ENCODE measurements around the gene TMEM97. TPM values are rescaled to one million over a fixed set of nuclear protein-coding genes. Genes with fewer than 3 reads are reported as not detected.

The TMEM97 gene
- total and polyA plus RNA-seq, 4 donors, result 1.5 to 4.1 (median 2.1) TPM

DNA sequence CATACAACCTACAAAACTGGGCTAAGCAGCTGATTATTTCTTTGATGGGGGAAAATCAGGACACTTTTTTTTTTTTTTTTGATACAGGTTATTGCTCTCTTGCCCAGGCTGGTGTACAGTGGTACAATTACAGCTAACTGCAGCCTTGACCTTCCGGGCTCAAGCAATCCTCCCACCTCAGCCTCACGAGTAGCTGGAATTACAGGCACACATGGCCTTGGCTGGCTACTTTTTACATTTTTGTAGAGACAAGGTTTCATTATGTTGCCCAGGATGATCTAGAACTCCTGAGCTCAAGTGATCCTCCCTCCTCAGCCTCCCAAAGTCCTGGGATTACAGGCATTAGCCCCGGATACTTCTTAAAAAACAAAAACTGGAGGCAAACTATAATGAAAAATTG is 20.6 kb upstream of the TMEM97 start:
- no peak for DNase-seq
- 72 to 73% methylated on average over 3 of the region's 3 CpGs for WGBS, 2 donors
- intact Hi-C loops (cut with DNase I), result no loop called here
- no peaks in the 10 kb centered on the region for H3K4me1 ChIP-seq (ENCODE audit: control insufficient read depth in 1 of 2, insufficient read depth in 2 of 2, low read length in 2 of 2)
- no peaks in the 10 kb centered on the region for H3K36me3 ChIP-seq (ENCODE audit: control insufficient read depth in 1 of 2, insufficient read depth in 2 of 2, low read length in 1 of 2)
- H3K27me3 ChIP-seq (ENCODE audit: control insufficient read depth in 1 of 2, insufficient read depth in 2 of 2, low read length in 1 of 2), result no peaks in the 10 kb centered on the region
- no peaks in the 10 kb centered on the region for H3K9me3 ChIP-seq (ENCODE audit: control insufficient read depth, low read length)
- no peak for ATAC-seq (ENCODE audit: low FRiP score)
- H3K27ac ChIP-seq (ENCODE audit: low read depth in 1 of 2, low read length in 2 of 2), result no peak overlapping the region
- no peak overlapping the region for H3K4me3 ChIP-seq (ENCODE audit: low read length in 2 of 2)

DNA sequence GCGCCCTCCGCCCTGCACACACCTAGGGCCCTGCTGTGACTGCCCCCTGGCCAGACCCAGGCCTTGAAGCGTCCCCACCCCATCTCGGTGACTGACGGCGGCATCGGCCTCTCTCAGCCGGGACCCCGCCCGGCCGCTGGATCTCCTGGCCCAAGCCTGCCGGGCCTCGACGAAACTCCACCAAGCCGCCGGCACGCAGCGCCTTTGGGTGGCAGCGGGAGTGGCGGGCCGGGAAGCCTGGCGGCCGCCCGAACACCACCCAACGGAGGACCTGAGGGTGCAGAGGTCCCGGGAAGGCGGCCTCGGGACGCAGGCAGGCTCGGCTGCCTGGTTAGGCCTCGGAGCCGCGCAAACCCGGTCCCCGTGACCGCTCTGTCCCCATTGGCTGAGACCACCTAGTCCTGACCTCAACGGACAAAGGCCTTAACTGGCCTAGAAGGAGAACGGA is 12.0 kb upstream of the TMEM97 start:
- ATAC-seq (ENCODE audit: low FRiP score) (no peak), DNase-seq (peak in 1 of 2 donors; percentile 63)
- Histone ChIP-seq H3K9me3 (ENCODE audit: control insufficient read depth, low read length) (no peaks in the 10 kb centered on the region), H3K27me3 (ENCODE audit: control insufficient read depth in 1 of 2, insufficient read depth in 2 of 2, low read length in 1 of 2) (no peaks in the 10 kb centered on the region), H3K36me3 (ENCODE audit: control insufficient read depth in 1 of 2, insufficient read depth in 2 of 2, low read length in 1 of 2) (no peaks in the 10 kb centered on the region), H3K4me1 (ENCODE audit: control insufficient read depth in 1 of 2, insufficient read depth in 2 of 2, low read length in 2 of 2) (no peaks in the 10 kb centered on the region), H3K27ac (ENCODE audit: low read depth in 1 of 2, low read length in 2 of 2) (no peak overlapping the region), H3K4me3 (ENCODE audit: low read length in 2 of 2) (no peak overlapping the region)
- 22% methylated on average over 38 of the region's 38 CpGs for WGBS, 2 donors
- intact Hi-C loops (cut with DNase I), result no loop called here

DNA sequence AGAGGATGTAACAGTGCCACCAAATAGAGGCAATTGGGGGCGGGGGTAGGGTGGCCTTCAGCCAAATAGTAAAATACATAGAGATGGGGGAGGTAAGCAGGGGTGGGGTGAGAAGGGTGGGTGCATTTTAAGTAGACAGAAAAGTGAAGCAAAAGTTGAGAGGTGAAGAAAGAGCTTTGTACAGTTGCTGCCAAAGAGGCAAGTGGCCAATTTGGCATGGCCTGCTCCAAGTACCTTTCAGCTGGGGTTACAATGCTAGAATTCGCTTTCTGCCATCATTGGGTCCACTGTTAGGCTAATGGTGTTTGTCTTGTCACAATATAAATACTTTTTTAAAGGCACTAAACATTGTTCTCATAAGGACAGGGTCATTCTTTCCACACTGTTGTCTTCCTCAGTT is 5.2 kb upstream of the TMEM97 start:
- H3K9me3 ChIP-seq (ENCODE audit: control insufficient read depth, low read length), result no peaks in the 10 kb centered on the region
- H3K36me3 ChIP-seq (ENCODE audit: control insufficient read depth in 1 of 2, insufficient read depth in 2 of 2, low read length in 1 of 2), result no peaks in the 10 kb centered on the region
- no peaks in the 10 kb centered on the region for H3K4me1 ChIP-seq (ENCODE audit: control insufficient read depth in 1 of 2, insufficient read depth in 2 of 2, low read length in 2 of 2)
- 68 to 85% methylated on average over 2 of the region's 2 CpGs for WGBS, 2 donors
- intact Hi-C loops (cut with DNase I), result no loop called here
- no peaks in the 10 kb centered on the region for H3K27me3 ChIP-seq (ENCODE audit: control insufficient read depth in 1 of 2, insufficient read depth in 2 of 2, low read length in 1 of 2)
- no peak overlapping the region for H3K27ac ChIP-seq (ENCODE audit: low read depth in 1 of 2, low read length in 2 of 2)
- no peak for ATAC-seq (ENCODE audit: low FRiP score)
- no peak overlapping the region for H3K4me3 ChIP-seq (ENCODE audit: low read length in 2 of 2)
- DNase-seq, result peak in 1 of 2 donors; percentile 21

DNA sequence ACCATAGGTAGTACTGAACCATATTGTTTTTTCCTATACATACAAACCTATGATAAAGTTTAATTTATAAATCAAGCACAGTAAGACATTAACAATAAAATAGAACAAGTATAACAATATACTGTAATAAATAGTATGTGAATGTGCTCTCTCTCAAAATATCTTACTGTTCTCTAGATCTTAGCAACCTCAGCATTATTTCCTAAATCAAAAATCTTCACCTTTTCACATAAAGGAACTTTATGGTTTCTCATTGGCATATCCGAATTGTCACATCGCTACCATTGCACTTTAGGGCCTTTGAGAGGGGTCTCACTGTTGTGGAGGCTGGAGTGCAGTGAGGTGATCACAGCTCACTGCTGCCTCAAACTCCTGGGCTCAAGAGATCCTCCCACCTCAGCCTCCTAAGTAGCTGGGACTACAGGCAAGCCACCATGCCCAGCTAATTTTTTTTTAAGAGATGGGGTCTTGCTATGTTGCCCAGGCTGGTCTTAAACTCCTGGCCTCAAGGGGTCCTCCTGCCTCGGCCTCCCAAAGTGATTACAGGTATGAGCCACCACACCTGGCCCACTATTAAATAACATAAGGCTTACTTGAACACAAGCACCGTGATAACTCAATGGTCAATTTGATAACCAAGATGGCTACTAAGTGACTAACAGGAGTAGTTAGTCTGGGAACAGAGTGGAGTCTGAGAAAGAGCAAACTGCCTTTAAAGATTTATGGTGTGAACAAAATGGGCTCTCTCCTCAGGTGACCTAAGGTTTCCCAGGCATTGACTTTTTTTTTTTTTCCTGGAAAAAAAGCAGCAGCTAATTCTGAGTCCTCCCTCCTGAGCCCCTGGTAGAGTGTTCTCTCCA is 2.9 kb upstream of the TMEM97 start:
- Histone ChIP-seq H3K4me1 (ENCODE audit: control insufficient read depth in 1 of 2, insufficient read depth in 2 of 2, low read length in 2 of 2) (no peaks in the 10 kb centered on the region), H3K27me3 (ENCODE audit: control insufficient read depth in 1 of 2, insufficient read depth in 2 of 2, low read length in 1 of 2) (no peaks in the 10 kb centered on the region), H3K9me3 (ENCODE audit: control insufficient read depth, low read length) (no peaks in the 10 kb centered on the region), H3K27ac (ENCODE audit: low read depth in 1 of 2, low read length in 2 of 2) (no peak overlapping the region), H3K4me3 (ENCODE audit: low read length in 2 of 2) (no peak overlapping the region), H3K36me3 (ENCODE audit: control insufficient read depth in 1 of 2, insufficient read depth in 2 of 2, low read length in 1 of 2) (no peaks in the 10 kb centered on the region)
- peak in 1 of 2 donors; percentile 31 for DNase-seq
- intact Hi-C loops (cut with DNase I), result no loop called here
- no peak for ATAC-seq (ENCODE audit: low FRiP score)
- 93 to 95% methylated on average over 4 of the region's 4 CpGs for WGBS, 2 donors

DNA sequence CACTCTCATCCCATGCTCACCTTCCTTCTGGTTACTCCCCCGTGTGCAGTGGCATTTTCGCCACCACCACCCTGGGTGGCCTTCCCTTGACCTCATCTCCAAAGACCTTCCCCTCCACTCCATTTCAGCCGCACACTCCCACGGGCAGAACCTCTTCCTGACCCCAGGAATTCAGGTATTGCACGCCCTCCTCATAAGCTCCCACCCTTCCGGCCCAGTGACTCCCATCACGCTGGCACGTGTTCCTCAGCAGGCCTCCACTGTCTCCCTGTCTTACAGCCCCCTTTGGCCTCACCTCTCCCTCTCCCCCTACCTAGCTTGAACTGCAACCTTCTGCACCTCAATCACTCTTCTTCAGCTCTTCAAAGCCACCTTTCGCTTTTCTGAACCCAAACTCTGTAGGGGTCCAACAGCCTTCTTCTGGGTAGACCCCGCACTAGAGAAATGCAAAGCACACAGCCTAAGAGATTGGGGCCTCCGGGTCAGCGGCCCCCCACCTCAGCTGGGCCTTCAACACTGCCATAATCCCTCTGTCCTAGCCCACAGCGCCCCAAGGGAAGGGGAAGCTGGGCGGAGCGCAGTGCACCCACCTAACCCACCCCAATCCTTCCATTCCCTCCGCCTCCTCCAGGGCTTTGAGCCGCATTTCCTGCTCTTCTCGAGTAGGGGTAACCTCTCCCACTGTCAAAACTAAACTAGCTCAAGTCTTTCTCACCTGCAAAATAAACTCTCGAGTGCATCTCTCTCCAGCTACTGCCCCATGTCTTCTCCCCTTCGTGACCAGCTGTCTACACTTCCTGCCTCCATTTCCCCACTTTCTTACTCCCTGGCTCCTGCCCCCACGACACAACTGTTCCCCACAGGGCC is 1.7 kb upstream of the TMEM97 start:
- Histone ChIP-seq H3K27ac (ENCODE audit: low read depth in 1 of 2, low read length in 2 of 2) (no peak overlapping the region), H3K36me3 (ENCODE audit: control insufficient read depth in 1 of 2, insufficient read depth in 2 of 2, low read length in 1 of 2) (no peaks in the 10 kb centered on the region), H3K9me3 (ENCODE audit: control insufficient read depth, low read length) (no peaks in the 10 kb centered on the region), H3K4me1 (ENCODE audit: control insufficient read depth in 1 of 2, insufficient read depth in 2 of 2, low read length in 2 of 2) (no peaks in the 10 kb centered on the region), H3K27me3 (ENCODE audit: control insufficient read depth in 1 of 2, insufficient read depth in 2 of 2, low read length in 1 of 2) (no peaks in the 10 kb centered on the region), H3K4me3 (ENCODE audit: low read length in 2 of 2) (no peak overlapping the region)
- 82 to 86% methylated on average over 20 to 21 of the region's 21 CpGs for WGBS, 2 donors
- intact Hi-C loops (cut with DNase I), result no loop called here
- DNase-seq (peak in 1 of 2 donors; percentile 54), ATAC-seq (ENCODE audit: low FRiP score) (no peak)

DNA sequence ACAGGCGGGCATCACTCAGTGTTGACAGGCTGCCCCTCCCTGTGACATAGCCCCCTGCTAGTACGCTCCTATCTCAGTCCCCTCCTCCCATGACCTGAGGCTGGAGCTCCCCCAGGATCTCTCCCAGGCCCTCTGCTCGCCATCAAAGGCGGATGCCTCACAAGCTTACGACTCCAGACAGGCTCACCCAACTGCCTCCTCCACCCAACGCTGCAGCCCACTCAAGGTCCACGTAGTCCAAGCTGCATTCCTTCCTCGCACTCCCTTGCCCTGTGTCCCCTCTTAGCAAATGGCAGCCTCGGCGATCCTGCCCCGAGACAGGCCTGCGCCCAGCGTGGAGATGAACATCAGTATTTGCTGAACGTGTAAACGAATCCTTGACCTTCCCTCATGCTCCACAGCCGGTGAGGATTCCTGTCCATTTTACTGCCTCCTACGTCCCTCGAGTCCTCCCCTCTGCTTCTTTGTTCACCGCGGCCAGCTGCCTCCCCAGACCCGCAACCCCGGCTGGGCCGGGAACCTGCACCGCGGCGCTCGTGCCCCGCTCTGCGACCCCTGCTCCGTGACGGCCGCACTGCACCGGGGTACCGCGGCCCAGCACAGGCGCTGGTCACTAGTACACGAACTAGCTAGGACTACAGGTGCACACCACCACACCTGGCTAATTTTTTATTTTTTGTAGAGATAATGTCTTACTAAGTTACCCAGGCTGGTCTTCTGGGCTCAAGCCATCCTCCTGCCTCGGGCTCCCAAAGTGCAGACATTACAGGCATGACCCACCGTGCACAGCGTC is 838 bp upstream of the TMEM97 start:
- no peaks in the 10 kb centered on the region for H3K36me3 ChIP-seq (ENCODE audit: control insufficient read depth in 1 of 2, insufficient read depth in 2 of 2, low read length in 1 of 2)
- H3K4me3 ChIP-seq (ENCODE audit: low read length in 2 of 2), result peak overlapping the region; percentile 3 to 20
- peak in 1 of 2 donors; percentile 74 for DNase-seq
- intact Hi-C loops (cut with DNase I), result loop anchor here in 1 of 2 donors (2.0 kb wide), 1 partner anchor 17 kb away; the partner anchor contains the start of genes IFT20 and TNFAIP1
- ATAC-seq (ENCODE audit: low FRiP score), result peak; percentile 2
- H3K4me1 ChIP-seq (ENCODE audit: control insufficient read depth in 1 of 2, insufficient read depth in 2 of 2, low read length in 2 of 2), result no peaks in the 10 kb centered on the region
- H3K27me3 ChIP-seq (ENCODE audit: control insufficient read depth in 1 of 2, insufficient read depth in 2 of 2, low read length in 1 of 2), result no peaks in the 10 kb centered on the region
- 10% methylated on average over 40 of the region's 40 CpGs for WGBS, 2 donors
- no peaks in the 10 kb centered on the region for H3K9me3 ChIP-seq (ENCODE audit: control insufficient read depth, low read length)
- no peak overlapping the region for H3K27ac ChIP-seq (ENCODE audit: low read depth in 1 of 2, low read length in 2 of 2)

DNA sequence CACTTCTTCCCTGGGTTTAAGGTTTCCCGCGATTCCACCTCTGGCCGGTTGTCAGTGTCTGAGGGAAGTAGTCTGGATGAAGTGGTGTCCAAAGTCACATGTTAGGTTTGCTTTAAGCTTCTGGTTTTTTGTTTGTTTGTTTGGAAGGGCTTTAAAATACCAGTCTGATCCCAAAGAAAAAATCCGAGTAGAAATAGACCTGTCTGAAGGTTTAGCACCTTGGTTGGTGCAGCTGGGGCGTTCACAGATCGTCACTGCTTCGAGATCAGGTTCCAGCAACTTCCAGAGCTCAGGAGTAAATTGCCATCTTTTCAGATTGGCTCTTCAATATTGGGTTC is 567 bp downstream of the TMEM97 start:
- H3K4me3 ChIP-seq (ENCODE audit: low read length in 2 of 2), result peak overlapping the region; percentile 23 to 39
- no peak for ATAC-seq (ENCODE audit: low FRiP score)
- intact Hi-C loops (cut with DNase I), result loop anchor here in 1 of 2 donors (2.0 kb wide), 1 partner anchor 15 kb away; the partner anchor contains the start of genes IFT20 and TNFAIP1
- H3K4me1 ChIP-seq (ENCODE audit: control insufficient read depth in 1 of 2, insufficient read depth in 2 of 2, low read length in 2 of 2), result no peaks in the 10 kb centered on the region
- 1 to 3% methylated on average over 7 of the region's 7 CpGs for WGBS, 2 donors
- no peaks in the 10 kb centered on the region for H3K27me3 ChIP-seq (ENCODE audit: control insufficient read depth in 1 of 2, insufficient read depth in 2 of 2, low read length in 1 of 2)
- H3K27ac ChIP-seq (ENCODE audit: low read depth in 1 of 2, low read length in 2 of 2), result peak overlapping the region in 1 of 2 donors; percentile 25
- H3K36me3 ChIP-seq (ENCODE audit: control insufficient read depth in 1 of 2, insufficient read depth in 2 of 2, low read length in 1 of 2), result no peaks in the 10 kb centered on the region
- H3K9me3 ChIP-seq (ENCODE audit: control insufficient read depth, low read length), result no peaks in the 10 kb centered on the region
- no peak for DNase-seq

Measured in aorta (tissue), 5 donors.